ENCODE measurements around the gene OR2G3.

DNA sequence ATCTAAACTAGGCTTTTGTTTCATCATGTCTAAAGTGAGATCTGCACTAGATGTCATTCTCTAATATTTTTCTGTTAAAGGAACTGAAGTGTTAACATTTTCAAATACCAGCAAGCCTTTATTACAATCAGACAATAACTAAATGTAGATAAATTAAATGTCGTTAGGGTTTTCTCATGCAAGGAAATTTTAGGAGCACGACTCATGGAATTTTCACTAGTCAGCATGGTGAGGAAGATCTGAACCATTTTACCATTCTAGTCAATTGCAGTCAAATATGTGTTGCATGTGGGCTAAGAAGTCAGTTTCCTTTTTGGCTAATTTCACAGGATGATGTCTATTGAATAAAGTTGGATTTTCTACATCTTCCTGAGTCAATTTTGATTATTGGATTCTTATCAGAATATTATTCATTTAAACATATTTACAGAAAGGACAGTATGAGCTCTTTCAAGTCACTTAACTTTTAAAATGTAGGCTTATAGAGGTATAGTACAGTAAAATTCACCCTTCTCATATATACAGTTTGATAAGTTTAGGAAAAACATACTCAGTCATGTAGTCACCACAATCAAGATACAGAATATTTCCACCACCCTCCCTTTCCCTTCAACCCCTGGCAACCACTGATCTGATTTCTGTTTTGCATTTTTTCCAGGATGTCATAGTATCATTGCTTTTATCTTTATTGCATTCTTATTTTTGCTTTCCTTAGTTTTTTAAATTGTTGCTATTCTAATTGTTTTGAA lies 47.3 kb upstream of the OR2G3 start:
- TF ChIP-seq, protein P1, sequence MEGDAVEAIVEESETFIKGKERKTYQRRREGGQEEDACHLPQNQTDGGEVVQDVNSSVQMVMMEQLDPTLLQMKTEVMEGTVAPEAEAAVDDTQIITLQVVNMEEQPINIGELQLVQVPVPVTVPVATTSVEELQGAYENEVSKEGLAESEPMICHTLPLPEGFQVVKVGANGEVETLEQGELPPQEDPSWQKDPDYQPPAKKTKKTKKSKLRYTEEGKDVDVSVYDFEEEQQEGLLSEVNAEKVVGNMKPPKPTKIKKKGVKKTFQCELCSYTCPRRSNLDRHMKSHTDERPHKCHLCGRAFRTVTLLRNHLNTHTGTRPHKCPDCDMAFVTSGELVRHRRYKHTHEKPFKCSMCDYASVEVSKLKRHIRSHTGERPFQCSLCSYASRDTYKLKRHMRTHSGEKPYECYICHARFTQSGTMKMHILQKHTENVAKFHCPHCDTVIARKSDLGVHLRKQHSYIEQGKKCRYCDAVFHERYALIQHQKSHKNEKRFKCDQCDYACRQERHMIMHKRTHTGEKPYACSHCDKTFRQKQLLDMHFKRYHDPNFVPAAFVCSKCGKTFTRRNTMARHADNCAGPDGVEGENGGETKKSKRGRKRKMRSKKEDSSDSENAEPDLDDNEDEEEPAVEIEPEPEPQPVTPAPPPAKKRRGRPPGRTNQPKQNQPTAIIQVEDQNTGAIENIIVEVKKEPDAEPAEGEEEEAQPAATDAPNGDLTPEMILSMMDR (IDR thresholded peaks at IDR 0.05) = no peak
- TF ChIP-seq POLR2A (IDR thresholded peaks at IDR 0.05) = no peak

Data from heart left ventricle (tissue), 13 donors.